ENCODE measurements around the gene FRRS1.

- TF ChIP-seq, protein P1, sequence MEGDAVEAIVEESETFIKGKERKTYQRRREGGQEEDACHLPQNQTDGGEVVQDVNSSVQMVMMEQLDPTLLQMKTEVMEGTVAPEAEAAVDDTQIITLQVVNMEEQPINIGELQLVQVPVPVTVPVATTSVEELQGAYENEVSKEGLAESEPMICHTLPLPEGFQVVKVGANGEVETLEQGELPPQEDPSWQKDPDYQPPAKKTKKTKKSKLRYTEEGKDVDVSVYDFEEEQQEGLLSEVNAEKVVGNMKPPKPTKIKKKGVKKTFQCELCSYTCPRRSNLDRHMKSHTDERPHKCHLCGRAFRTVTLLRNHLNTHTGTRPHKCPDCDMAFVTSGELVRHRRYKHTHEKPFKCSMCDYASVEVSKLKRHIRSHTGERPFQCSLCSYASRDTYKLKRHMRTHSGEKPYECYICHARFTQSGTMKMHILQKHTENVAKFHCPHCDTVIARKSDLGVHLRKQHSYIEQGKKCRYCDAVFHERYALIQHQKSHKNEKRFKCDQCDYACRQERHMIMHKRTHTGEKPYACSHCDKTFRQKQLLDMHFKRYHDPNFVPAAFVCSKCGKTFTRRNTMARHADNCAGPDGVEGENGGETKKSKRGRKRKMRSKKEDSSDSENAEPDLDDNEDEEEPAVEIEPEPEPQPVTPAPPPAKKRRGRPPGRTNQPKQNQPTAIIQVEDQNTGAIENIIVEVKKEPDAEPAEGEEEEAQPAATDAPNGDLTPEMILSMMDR (IDR thresholded peaks at IDR 0.05) = no peak
- TF ChIP-seq POLR2A (IDR thresholded peaks at IDR 0.05) = no peak
These were observed 40.0 kb downstream of the FRRS1 start for GRCh38 chr1:99726407-99726806.

All from esophagus squamous epithelium (tissue), 4 donors.